ENCODE results near the gene AOPEP. TPM values are rescaled to one million over a fixed set of nuclear protein-coding genes. Genes with fewer than 3 reads are reported as not detected.

The AOPEP gene
- total RNA-seq, 1 donor from 2014 or later: 16.6 TPM

DNA sequence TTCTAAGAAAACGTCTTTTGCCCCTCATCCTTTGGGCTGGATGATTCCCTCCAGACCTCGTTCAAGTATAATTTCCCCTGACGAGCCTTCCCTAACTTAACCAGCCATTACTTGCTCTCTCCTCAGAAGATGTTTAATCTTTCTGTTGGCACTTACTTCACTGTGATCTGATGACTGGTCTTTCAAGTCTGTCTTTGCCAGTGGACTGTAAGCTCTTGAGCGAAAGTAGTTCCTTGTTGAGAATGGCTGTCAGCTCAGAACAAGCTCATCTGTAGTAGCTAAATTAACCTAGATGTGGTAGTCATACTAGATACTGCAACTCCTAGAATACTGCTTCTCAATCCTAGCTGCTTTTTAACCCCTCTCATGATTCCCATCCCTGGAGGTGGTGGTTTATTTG is 125.0 kb downstream of the AOPEP start:
- H3K4me2 ChIP-seq: no peak overlapping the region
- no peak overlapping the region for H3K27ac Mint-ChIP-seq
- no peak overlapping the region for H3K4me3 ChIP-seq
- H3K4me1 ChIP-seq: no peaks in the 10 kb centered on the region
- H3K4me1 Mint-ChIP-seq: peaks cover 11% of the 10 kb centered on the region
- DNase-seq (ENCODE audit: low spot score): no peak
- no peaks in the 10 kb centered on the region for H3K79me2 ChIP-seq (ENCODE audit: low read depth)
- H3F3A ChIP-seq (ENCODE audit: low read depth): no peaks in the 10 kb centered on the region
- no peaks in the 10 kb centered on the region for H3K9me3 ChIP-seq (ENCODE audit: low read depth)
- H3K36me3 ChIP-seq: no peaks in the 10 kb centered on the region
- no peaks in the 10 kb centered on the region for H4K20me1 ChIP-seq (ENCODE audit: low read depth)
- H3K27me3 Mint-ChIP-seq (ENCODE audit: insufficient read depth, low read depth): peaks cover 2% of the 10 kb centered on the region
- no peak overlapping the region for H3K9ac ChIP-seq
- no peaks in the 10 kb centered on the region for H3K27me3 ChIP-seq
- H3K36me3 Mint-ChIP-seq: no peaks in the 10 kb centered on the region
- H3K9me3 Mint-ChIP-seq: no peaks in the 10 kb centered on the region
- no peak for TF ChIP-seq EZH2 (IDR thresholded peaks at IDR 0.05)
- TF ChIP-seq EZH2phosphoT487 (IDR thresholded peaks at IDR 0.05): no peak
- TF ChIP-seq, protein P1, sequence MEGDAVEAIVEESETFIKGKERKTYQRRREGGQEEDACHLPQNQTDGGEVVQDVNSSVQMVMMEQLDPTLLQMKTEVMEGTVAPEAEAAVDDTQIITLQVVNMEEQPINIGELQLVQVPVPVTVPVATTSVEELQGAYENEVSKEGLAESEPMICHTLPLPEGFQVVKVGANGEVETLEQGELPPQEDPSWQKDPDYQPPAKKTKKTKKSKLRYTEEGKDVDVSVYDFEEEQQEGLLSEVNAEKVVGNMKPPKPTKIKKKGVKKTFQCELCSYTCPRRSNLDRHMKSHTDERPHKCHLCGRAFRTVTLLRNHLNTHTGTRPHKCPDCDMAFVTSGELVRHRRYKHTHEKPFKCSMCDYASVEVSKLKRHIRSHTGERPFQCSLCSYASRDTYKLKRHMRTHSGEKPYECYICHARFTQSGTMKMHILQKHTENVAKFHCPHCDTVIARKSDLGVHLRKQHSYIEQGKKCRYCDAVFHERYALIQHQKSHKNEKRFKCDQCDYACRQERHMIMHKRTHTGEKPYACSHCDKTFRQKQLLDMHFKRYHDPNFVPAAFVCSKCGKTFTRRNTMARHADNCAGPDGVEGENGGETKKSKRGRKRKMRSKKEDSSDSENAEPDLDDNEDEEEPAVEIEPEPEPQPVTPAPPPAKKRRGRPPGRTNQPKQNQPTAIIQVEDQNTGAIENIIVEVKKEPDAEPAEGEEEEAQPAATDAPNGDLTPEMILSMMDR (IDR thresholded peaks at IDR 0.05): no peak
- no peak overlapping the region for H3K4me3 Mint-ChIP-seq
- no peak overlapping the region for H2AFZ ChIP-seq (replicated peaks)
- no peak overlapping the region for H3K27ac ChIP-seq

DNA sequence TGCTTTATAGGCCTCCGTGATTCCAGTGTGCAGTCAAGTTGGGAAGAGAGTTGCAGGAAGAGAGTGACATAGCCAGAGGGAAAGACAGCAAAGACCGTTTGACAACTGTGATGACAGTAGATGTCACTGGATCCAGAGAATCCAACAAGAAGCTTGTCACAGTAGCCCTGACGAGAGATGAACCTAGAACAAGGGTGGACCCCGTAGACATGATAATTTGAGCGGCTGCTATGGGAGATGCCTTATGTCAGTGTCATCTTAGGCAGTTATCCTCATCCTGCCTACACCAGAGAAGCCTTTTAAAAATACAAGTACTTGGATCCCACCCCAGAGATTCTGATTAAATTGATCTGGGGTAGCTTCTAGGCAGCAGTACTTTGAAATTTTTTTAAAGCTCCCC is 125.4 kb downstream of the AOPEP start:
- Histone ChIP-seq H3K4me3 (no peak overlapping the region), H2AFZ (replicated peaks) (no peak overlapping the region), H3K9ac (no peak overlapping the region), H3K9me3 (ENCODE audit: low read depth) (no peaks in the 10 kb centered on the region), H4K20me1 (ENCODE audit: low read depth) (no peaks in the 10 kb centered on the region), H3K36me3 (no peaks in the 10 kb centered on the region), H3K27me3 (no peaks in the 10 kb centered on the region), H3K79me2 (ENCODE audit: low read depth) (no peaks in the 10 kb centered on the region), H3F3A (ENCODE audit: low read depth) (no peaks in the 10 kb centered on the region), H3K4me2 (no peak overlapping the region), H3K4me1 (no peaks in the 10 kb centered on the region), H3K27ac (no peak overlapping the region)
- Mint-ChIP-seq H3K4me3 (no peak overlapping the region), H3K9me3 (no peaks in the 10 kb centered on the region), H3K27me3 (ENCODE audit: insufficient read depth, low read depth) (peaks cover 2% of the 10 kb centered on the region), H3K27ac (no peak overlapping the region), H3K4me1 (peaks cover 11% of the 10 kb centered on the region), H3K36me3 (no peaks in the 10 kb centered on the region)
- no peak for DNase-seq (ENCODE audit: low spot score)
- TF ChIP-seq EZH2 (IDR thresholded peaks at IDR 0.05) (no peak), EZH2phosphoT487 (IDR thresholded peaks at IDR 0.05) (no peak)
- TF ChIP-seq, protein P1 (IDR thresholded peaks at IDR 0.05): no peak

DNA sequence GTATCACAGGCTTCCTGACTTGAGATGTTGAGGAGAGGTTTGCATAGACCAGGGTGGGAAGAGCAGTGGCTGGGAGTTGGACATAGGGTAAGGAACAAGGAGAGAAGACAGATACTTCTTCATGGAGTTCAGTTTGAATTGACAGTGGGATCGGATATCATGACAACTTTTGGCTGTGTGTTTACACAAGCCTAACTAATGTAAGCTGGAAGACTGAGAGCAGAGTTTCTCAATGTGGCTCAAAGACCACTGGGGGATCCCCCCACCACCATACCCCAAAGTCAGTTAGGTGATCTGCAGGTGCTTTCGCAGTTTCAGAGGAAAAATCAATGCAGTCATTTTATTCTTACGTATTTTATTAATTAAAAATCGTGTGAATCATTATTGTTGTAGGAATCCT is 125.9 kb downstream of the AOPEP start:
- no peak overlapping the region for H3K27ac ChIP-seq

More for the DNA sequence above, 125.9 kb downstream of the AOPEP start:
- Histone ChIP-seq H3K4me1 (no peaks in the 10 kb centered on the region), H3K4me2 (no peak overlapping the region), H3K4me3 (no peak overlapping the region), H3K27me3 (no peaks in the 10 kb centered on the region), H3K79me2 (ENCODE audit: low read depth) (no peaks in the 10 kb centered on the region), H3K9ac (no peak overlapping the region), H3K9me3 (ENCODE audit: low read depth) (no peaks in the 10 kb centered on the region), H4K20me1 (ENCODE audit: low read depth) (no peaks in the 10 kb centered on the region), H2AFZ (replicated peaks) (no peak overlapping the region), H3K36me3 (no peaks in the 10 kb centered on the region), H3F3A (ENCODE audit: low read depth) (no peaks in the 10 kb centered on the region)
- Mint-ChIP-seq H3K9me3 (no peaks in the 10 kb centered on the region), H3K4me1 (peaks cover 7% of the 10 kb centered on the region), H3K27me3 (ENCODE audit: insufficient read depth, low read depth) (peaks cover under 1% of the 10 kb centered on the region), H3K36me3 (no peaks in the 10 kb centered on the region), H3K4me3 (no peak overlapping the region), H3K27ac (no peak overlapping the region)
- DNase-seq (ENCODE audit: low spot score): no peak
- TF ChIP-seq, protein P1 (IDR thresholded peaks at IDR 0.05): no peak
- TF ChIP-seq EZH2 (IDR thresholded peaks at IDR 0.05): no peak
- TF ChIP-seq EZH2phosphoT487 (IDR thresholded peaks at IDR 0.05): no peak
